GM23338 (cell line): Measurements from ENCODE around the gene SMIM45.

Experiments
- EZH2 ChIP-seq: fragments of 200-600 bp; sonication (generic); IDR thresholded peaks from one replicate; pipeline ENCODE4 v1.8.0; 2017; ENCODE audit warnings: antibody characterized with exemption, mild to moderate bottlenecking, low read depth; ENCODE audit not compliant: unreplicated experiment
- EZH2phosphoT487 ChIP-seq: fragments of 200-600 bp; sonication (generic); IDR thresholded peaks from one replicate; pipeline ENCODE4 v1.8.1; 2018; ENCODE audit warnings: antibody characterized with exemption; ENCODE audit not compliant: unreplicated experiment
- JUNB ChIP-seq: IDR thresholded peaks from one replicate; pipeline ENCODE4 v1.6.1; 2016; ENCODE audit warnings: antibody characterized with exemption; ENCODE audit not compliant: unreplicated experiment
- POLR2AphosphoS5 ChIP-seq: IDR thresholded peaks from 2 replicates; pipeline ENCODE4 v1.6.1; 2016; ENCODE audit warnings: antibody characterized with exemption, low read depth
- ZNF114 ChIP-seq: fragments of 250-450 bp; sonication (Bioruptor Pico); IDR thresholded peaks from 2 replicates; pipeline ENCODE4 v1.5.0; 2020; ENCODE audit warnings: mild to moderate bottlenecking, moderate library complexity
- TF ChIP-seq, protein P1 (sequence below), 2 experiments: fragments of 200-600 bp in 1 of 2; sonication (generic) in 1 of 2; conservative IDR thresholded peaks; 2 replicates each; pipeline versions ENCODE4 v1.5.1 to v1.6.1; 2016 to 2017; ENCODE audit warnings: antibody characterized with exemption in 2 of 2, low read depth in 2 of 2, mild to moderate bottlenecking in 2 of 2, moderate library complexity in 1 of 2
- TF ChIP-seq, protein P2 (sequence below): IDR thresholded peaks from one replicate; pipeline ENCODE4 v1.6.1; 2018; ENCODE audit warnings: antibody characterized with exemption; ENCODE audit not compliant: unreplicated experiment

DNA sequence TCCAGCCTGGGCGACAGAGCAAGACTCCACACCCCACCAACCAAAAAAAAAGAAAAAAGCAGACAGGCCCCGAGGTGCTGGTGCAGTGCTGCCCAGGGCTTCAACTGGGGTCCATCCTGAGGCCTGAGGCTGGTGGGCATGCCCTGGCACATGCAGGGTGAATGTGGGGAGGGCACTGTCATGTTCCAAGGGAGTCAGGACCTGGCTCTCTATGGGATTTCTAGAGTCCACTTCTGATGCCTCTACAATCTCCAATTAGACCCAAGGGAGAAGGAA is 15.1 kb upstream of the SMIM45 start:
- TF ChIP-seq, protein P1, sequence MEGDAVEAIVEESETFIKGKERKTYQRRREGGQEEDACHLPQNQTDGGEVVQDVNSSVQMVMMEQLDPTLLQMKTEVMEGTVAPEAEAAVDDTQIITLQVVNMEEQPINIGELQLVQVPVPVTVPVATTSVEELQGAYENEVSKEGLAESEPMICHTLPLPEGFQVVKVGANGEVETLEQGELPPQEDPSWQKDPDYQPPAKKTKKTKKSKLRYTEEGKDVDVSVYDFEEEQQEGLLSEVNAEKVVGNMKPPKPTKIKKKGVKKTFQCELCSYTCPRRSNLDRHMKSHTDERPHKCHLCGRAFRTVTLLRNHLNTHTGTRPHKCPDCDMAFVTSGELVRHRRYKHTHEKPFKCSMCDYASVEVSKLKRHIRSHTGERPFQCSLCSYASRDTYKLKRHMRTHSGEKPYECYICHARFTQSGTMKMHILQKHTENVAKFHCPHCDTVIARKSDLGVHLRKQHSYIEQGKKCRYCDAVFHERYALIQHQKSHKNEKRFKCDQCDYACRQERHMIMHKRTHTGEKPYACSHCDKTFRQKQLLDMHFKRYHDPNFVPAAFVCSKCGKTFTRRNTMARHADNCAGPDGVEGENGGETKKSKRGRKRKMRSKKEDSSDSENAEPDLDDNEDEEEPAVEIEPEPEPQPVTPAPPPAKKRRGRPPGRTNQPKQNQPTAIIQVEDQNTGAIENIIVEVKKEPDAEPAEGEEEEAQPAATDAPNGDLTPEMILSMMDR (conservative IDR thresholded peaks at IDR 0.05; ENCODE audit: low read depth in 2 of 2): no peak
- no peak for TF ChIP-seq EZH2phosphoT487
- no peak for TF ChIP-seq EZH2
- TF ChIP-seq, protein P2, sequence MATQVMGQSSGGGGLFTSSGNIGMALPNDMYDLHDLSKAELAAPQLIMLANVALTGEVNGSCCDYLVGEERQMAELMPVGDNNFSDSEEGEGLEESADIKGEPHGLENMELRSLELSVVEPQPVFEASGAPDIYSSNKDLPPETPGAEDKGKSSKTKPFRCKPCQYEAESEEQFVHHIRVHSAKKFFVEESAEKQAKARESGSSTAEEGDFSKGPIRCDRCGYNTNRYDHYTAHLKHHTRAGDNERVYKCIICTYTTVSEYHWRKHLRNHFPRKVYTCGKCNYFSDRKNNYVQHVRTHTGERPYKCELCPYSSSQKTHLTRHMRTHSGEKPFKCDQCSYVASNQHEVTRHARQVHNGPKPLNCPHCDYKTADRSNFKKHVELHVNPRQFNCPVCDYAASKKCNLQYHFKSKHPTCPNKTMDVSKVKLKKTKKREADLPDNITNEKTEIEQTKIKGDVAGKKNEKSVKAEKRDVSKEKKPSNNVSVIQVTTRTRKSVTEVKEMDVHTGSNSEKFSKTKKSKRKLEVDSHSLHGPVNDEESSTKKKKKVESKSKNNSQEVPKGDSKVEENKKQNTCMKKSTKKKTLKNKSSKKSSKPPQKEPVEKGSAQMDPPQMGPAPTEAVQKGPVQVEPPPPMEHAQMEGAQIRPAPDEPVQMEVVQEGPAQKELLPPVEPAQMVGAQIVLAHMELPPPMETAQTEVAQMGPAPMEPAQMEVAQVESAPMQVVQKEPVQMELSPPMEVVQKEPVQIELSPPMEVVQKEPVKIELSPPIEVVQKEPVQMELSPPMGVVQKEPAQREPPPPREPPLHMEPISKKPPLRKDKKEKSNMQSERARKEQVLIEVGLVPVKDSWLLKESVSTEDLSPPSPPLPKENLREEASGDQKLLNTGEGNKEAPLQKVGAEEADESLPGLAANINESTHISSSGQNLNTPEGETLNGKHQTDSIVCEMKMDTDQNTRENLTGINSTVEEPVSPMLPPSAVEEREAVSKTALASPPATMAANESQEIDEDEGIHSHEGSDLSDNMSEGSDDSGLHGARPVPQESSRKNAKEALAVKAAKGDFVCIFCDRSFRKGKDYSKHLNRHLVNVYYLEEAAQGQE: no peak
- TF ChIP-seq JUNB: no peak
- TF ChIP-seq POLR2AphosphoS5: no peak
- no peak for TF ChIP-seq ZNF114 (CRISPR knock-in tag)
